Tibial nerve (tissue), 4 donors: ENCODE measurements around the gene ARSB. TPM values are rescaled to one million over a fixed set of nuclear protein-coding genes. Genes with fewer than 3 reads are reported as not detected.
"Not testable (repeated sequence)": the region's sequence is repeated elsewhere in the genome, so short reads cannot be mapped to it uniquely, and the experiment has no call there.

Source experiments
- DNase-seq, 2 donors: peaks; one replicate each; pipeline ENCODE4 v3.0.0-alpha.2; 2019; ENCODE audit warnings: low spot score in 2 of 2
- H3K27ac ChIP-seq, 4 donors: fragments of 200-600 bp; sonication (generic) in 3 of 4; one replicate each; pipeline ENCODE4 v1.5.1; 2017 to 2019; ENCODE audit warnings: mild to moderate bottlenecking in 1 of 4
- H3K27me3 ChIP-seq, 2 donors: fragments of 200-600 bp; sonication (generic) in 1 of 2; one replicate each; pipeline versions ENCODE4 v1.5.1 to v1.6.0; 2017 to 2019
- H3K36me3 ChIP-seq, 3 donors: fragments of 200-600 bp; sonication (generic); one replicate each; pipeline ENCODE4 v1.5.1; 2018 to 2019
- H3K4me1 ChIP-seq, 4 donors: fragments of 200-600 bp; sonication (generic) in 3 of 4; one replicate each; pipeline ENCODE4 v1.5.1; 2017 to 2019
- H3K4me3 ChIP-seq, 4 donors: fragments of 200-600 bp; sonication (generic) in 3 of 4; one replicate each; pipeline ENCODE4 v1.5.1; 2017 to 2019; ENCODE audit warnings: mild to moderate bottlenecking in 1 of 4, moderate library complexity in 1 of 4
- H3K9me3 ChIP-seq, 4 donors: fragments of 200-600 bp; sonication (generic) in 3 of 4; one replicate each; pipeline ENCODE4 v1.5.1; 2017 to 2019
- CTCF ChIP-seq, 5 experiments: fragments of 200-600 bp in 3 of 5; fragments of 450-650 bp in 2 of 5; sonication (generic) in 3 of 5; IDR thresholded peaks; one replicate each; pipeline ENCODE4 v1.5.1; 2016 to 2019; ENCODE audit warnings: antibody characterized with exemption in 5 of 5, mild to moderate bottlenecking in 3 of 5, moderate library complexity in 2 of 5
- EP300 ChIP-seq, 2 donors: sonication (generic); formaldehyde crosslinking; IDR thresholded peaks; one replicate each; pipeline ENCODE4 v1.6.1; 2017; ENCODE audit warnings: antibody characterized with exemption in 2 of 2, mild to moderate bottlenecking in 1 of 2
- POLR2A ChIP-seq, 2 donors: fragments of 450-650 bp; IDR thresholded peaks; one replicate each; pipeline ENCODE4 v1.6.1; 2017; ENCODE audit warnings: antibody characterized with exemption in 2 of 2, mild to moderate bottlenecking in 2 of 2, moderate library complexity in 2 of 2
- WGBS, 2 donors: methylation state at CpG; one replicate each; pipeline ENCODE4 v1.1.5; 2018; 5-methylcytosine and 5-hydroxymethylcytosine counted together
- total RNA-seq, 4 donors: library from RNA; depleted of rRNA; stranded (reverse); fragments of >200 nt; gene quantifications; one replicate each; pipeline ENCODE4 v1.1.0, GENCODE V29; 2016

Gene ARSB
- total RNA-seq, 4 donors from 2014 or later: 8.3 to 19.8 (median 15.5) TPM

GRCh38 chr5:78879516-78879915, 105.6 kb downstream of the ARSB start:
- H3K9me3 ChIP-seq: no peaks in the 10 kb centered on the region
- H3K4me1 ChIP-seq: no peaks in the 10 kb centered on the region
- no peak overlapping the region for H3K4me3 ChIP-seq
- H3K27ac ChIP-seq: no peak overlapping the region
- H3K27me3 ChIP-seq: no peaks in the 10 kb centered on the region
- no peaks in the 10 kb centered on the region for H3K36me3 ChIP-seq
- TF ChIP-seq CTCF (IDR thresholded peaks at IDR 0.05) (no peak), EP300 (IDR thresholded peaks at IDR 0.05) (no peak), POLR2A (IDR thresholded peaks at IDR 0.05) (no peak)
- 88 to 92% methylated on average over 10 of the region's 10 CpGs for whole genome bisulfite sequencing, 2 donors
- no peak for DNase-seq

DNA sequence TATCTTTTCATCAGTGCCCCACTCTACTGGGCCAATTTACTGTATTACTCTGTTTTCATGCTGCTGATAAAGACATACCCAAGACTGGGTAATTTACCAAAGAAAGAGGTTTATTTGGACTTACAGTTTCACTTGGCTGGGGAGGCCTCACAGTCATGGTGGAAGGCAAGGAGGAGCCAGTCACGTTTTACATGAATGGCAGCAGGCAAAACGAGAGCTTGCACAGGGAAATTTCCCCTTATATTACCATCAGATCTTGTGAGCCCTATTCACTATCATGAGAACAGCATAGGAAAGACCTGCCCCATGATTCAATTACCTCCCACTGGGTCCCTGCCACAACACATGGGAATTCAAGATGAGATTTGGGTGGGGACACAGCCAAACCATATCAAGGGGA, 119.0 kb downstream of the ARSB start:
- DNase-seq, H3K4me3 ChIP-seq, H3K27ac ChIP-seq, H3K27me3 ChIP-seq, H3K4me1 ChIP-seq: not testable (repeated sequence)
- Histone ChIP-seq H3K36me3 (peaks cover 0 to 14% (median 0%) of the 10 kb centered on the region in 3 donors), H3K9me3 (peaks cover 0 to 18% (median 0%) of the 10 kb centered on the region in 4 donors)
- WGBS, 2 donors: 90 to 93% methylated on average over 2 of the region's 2 CpGs

GRCh38 chr5:78858364-78858763, 126.7 kb downstream of the ARSB start:
- Histone ChIP-seq H3K9me3 (peaks cover 0 to 14% (median 0%) of the 10 kb centered on the region in 4 donors), H3K4me1 (no peaks in the 10 kb centered on the region), H3K27me3 (no peaks in the 10 kb centered on the region), H3K27ac (no peak overlapping the region), H3K4me3 (no peak overlapping the region), H3K36me3 (peaks cover 0 to 17% (median 0%) of the 10 kb centered on the region in 3 donors)
- 66 to 68% methylated on average over 1 of the region's 1 CpG for WGBS, 2 donors
- DNase-seq: no peak
- TF ChIP-seq POLR2A (IDR thresholded peaks at IDR 0.05) (no peak), EP300 (IDR thresholded peaks at IDR 0.05) (no peak)

DNA sequence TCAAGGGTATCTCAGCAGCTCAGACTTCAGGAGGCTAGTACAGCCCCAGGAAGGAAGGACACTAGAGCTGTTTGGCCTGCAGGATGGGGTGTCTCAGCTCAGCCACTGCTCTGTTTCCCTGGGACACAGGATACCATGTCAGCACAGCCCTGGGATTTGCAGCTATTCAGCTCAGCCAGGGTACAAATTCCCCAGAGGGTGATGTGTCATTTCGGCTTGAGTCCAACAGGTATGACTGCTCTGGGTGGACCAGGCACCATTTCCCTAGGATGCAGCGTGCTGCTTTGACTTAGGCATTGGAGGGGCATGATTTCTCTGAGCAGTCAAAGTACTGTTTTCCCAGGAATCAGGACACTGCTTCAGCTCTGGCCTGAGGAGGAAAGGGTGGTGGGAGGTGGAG, 130.1 kb downstream of the ARSB start:
- no peaks in the 10 kb centered on the region for H3K9me3 ChIP-seq
- no peaks in the 10 kb centered on the region for H3K4me1 ChIP-seq
- H3K4me3 ChIP-seq: no peak overlapping the region
- peaks cover 0 to 11% (median 0%) of the 10 kb centered on the region in 3 donors for H3K36me3 ChIP-seq
- no peaks in the 10 kb centered on the region for H3K27me3 ChIP-seq
- H3K27ac ChIP-seq: no peak overlapping the region
- TF ChIP-seq EP300 (IDR thresholded peaks at IDR 0.05) (no peak), POLR2A (IDR thresholded peaks at IDR 0.05) (no peak), CTCF (IDR thresholded peaks at IDR 0.05) (no peak)
- no peak for DNase-seq
- 95 to 100% methylated on average over 2 of the region's 2 CpGs for WGBS, 2 donors

DNA sequence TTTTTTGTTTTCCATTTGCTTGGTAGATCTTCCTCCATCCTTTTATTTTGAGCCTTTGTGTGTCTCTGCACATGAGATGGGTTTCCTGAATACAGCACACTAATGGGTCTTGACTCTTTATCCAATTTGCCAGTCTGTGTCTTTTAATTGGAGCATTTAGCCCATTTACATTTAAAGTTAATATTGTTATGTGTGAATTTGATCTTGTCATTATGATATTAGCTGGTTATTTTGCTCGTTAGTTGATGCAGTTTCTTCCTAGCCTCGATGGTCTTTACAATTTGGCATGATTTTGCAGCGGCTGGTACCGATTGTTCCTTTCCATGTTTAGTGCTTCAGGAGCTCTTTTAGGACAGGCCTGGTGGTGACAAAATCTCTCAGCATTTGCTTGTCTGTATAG, 133.2 kb downstream of the ARSB start:
- not testable (repeated sequence) for H3K27me3 ChIP-seq, H3K4me1 ChIP-seq, H3K4me3 ChIP-seq, H3K27ac ChIP-seq, DNase-seq, H3K9me3 ChIP-seq, H3K36me3 ChIP-seq
- 92 to 100% methylated on average over 4 of the region's 4 CpGs for WGBS, 2 donors

GRCh38 chr5:78845470-78845869, 139.6 kb downstream of the ARSB start:
- Histone ChIP-seq H3K36me3 (no peaks in the 10 kb centered on the region), H3K4me1 (no peaks in the 10 kb centered on the region), H3K9me3 (peaks cover 0 to 12% (median 3%) of the 10 kb centered on the region in 4 donors), H3K4me3 (no peak overlapping the region), H3K27me3 (no peaks in the 10 kb centered on the region), H3K27ac (no peak overlapping the region)
- no peak for DNase-seq
- WGBS, 2 donors: 97% methylated on average over 3 of the region's 3 CpGs
- TF ChIP-seq POLR2A (IDR thresholded peaks at IDR 0.05): no peak
- TF ChIP-seq EP300 (IDR thresholded peaks at IDR 0.05): no peak
- no peak for TF ChIP-seq CTCF (IDR thresholded peaks at IDR 0.05)

- 59 to 70% methylated on average over 1 of the region's 1 CpG for WGBS, 2 donors
- no peaks in the 10 kb centered on the region for H3K4me1 ChIP-seq
- TF ChIP-seq EP300 (IDR thresholded peaks at IDR 0.05) (no peak), POLR2A (IDR thresholded peaks at IDR 0.05) (no peak), CTCF (IDR thresholded peaks at IDR 0.05) (no peak)
- peaks cover 0 to 7% (median 0%) of the 10 kb centered on the region in 3 donors for H3K36me3 ChIP-seq
- H3K27ac ChIP-seq: no peak overlapping the region
- peaks cover 0 to 12% (median 3%) of the 10 kb centered on the region in 4 donors for H3K9me3 ChIP-seq
- H3K27me3 ChIP-seq: no peaks in the 10 kb centered on the region
- no peak for DNase-seq
- no peak overlapping the region for H3K4me3 ChIP-seq
Observed at GRCh38 chr5:78843436-78843835, 141.7 kb downstream of the ARSB start.
